NCI-H2227 treated with DMSO at 0.1 percent for 48 hours (cell line): ENCODE results near the gene FKBP5.
A peak's percentile ranks its signal among the peaks of the same experiment; 100 is the strongest.
"Not testable (repeated sequence)": the region's sequence is repeated elsewhere in the genome, so short reads cannot be mapped to it uniquely, and the experiment has no call there.

Experiments
- DNase-seq: peaks from one replicate; lab custom pipeline; 2025; lab: John Stamatoyannopoulos, UW

FKBP5 gene

DNA sequence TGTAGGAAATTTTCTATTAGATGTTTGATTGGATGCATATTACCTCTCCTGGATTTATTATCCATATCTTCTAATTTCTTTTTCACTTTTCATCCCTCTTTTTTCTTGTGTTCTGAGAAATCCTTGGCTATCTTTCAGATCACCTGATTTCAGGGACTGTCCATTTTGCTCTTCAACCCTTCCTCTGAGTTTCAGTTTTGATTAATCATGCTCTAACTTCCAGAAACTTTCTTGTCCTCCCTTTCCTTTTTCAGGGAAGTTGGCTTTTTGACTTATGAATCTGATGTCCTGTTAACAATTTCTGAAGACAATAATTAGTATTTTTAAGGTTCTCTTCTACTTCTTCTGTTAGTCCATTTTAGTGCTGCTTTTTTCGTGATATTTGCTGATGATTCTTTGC lies 79.1 kb downstream of the FKBP5 start:
- DNase-seq: no peak

GRCh38 chr6:35607517-35608233 lies 81.0 kb downstream of the FKBP5 start:
- DNase-seq: no peak

GRCh38 chr6:35605600-35605999 lies 83.1 kb downstream of the FKBP5 start:
- no peak for DNase-seq

GRCh38 chr6:35603326-35604202 lies 85.2 kb downstream of the FKBP5 start:
- no peak for DNase-seq

DNA sequence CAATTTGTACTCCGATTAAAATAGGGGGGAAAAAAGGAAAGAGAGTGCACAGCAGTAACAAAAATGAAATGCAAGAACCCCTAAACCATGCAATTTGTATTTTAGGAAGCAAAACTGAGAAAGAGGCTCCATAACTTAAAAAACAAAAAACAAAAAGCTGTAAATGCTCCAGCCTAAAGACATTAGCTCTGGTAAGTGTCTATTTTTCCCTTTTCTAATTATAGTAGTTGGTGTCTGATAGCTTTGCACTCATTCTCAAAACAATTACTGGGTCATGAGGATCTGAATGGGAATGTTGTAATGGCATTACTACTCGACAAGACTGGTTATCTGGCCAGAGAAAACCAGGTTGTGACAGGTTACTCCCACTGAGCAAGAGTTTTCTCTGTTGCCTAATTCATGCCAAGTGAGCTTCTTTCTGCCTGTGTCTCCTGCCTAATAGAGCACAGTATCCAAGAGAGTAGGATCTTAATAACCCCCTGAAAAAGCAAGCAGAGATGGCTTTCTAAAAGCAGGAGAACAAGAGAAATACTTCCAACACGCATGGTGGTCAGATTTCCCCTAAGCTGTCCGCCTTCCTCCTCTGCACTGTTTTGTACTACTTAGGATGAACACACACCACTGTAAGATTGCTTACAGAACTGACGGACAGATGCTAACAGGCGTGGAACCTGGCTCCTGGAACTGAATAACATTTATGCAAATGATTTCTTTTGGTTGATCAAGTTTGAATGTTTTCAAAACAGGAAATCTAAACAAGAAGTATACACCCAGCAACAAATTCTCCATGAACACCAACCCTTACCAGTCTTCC lies 86.4 kb downstream of the FKBP5 start:
- DNase-seq: peak; percentile 77

DNA sequence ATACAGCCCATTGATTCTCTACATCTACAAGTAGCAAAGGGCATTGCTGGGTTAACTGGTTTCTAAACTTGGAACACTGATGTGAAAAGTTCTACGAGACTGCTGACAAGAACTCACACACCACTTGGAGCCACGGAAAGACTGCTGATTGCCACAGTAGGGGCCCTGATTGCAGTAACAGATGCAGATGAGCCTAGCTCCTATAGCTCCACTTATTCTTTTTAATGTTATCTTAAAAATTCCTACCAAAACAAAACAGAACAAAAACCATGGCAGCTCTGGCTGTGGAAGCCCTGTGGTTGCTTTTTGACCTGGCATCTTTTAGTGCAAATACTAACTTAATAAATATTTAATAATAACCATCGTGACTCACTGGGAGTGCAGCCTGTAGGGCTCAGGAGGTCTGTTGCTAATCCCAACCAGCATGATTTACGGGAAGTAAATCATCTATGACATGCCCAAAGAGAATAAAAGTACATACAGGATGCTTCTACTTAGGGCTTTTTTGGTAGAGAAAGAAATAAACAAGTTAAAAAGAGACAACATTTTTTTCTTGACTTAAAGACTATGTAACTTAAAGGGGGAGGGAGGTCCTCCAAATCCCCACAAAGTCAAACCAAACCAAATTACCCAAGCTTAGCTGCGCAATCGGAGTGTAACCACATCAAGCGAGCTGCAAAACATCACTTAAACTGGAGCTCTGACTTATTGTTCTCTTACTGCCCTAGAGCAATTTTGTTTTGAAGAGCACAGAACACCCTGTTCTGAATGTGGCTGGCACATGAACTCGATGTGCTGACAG lies 87.2 kb downstream of the FKBP5 start:
- DNase-seq: peak; percentile 77

GRCh38 chr6:35600659-35601125 lies 88.0 kb downstream of the FKBP5 start:
- DNase-seq: no peak

DNA sequence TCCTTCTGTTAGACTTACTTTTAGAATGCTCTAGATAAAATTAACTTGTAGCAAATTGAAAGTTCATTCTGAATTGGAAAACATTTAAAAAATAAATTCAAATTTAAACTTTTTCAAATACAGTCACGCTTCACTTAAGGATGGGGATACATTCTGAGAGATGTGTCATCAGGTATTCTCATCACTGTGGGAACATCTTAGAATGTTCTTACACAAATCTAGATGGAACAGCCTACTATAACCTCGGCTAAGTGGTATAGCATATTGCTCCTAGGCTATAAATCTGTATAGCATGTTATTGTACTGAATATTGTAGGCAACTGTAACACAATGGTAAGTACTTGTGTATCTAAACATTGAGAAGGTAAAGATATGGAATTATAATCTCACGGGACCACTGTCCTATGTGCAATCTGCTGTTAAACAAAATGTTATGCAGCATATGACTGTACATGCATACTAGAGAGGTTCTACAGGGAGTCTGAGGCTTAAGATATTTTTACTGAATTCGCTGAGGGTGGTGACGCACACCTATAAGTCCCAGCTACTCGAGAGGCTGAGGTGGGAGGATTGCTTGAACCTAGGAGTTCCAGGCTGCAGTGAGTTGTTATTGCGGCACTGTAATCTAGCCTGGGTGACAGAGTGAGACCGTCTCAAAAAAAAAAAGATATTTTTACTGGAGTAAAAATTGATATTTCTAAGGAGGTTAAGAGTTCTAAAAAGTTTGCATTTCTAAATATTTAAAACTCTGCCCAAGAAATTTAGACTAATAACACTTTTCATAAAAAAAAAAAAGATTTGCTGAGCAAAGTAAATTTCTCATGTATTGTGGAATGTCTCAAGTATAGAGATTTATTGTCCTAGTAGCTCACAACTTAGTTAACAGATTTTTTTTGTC lies 88.7 kb downstream of the FKBP5 start:
- no peak for DNase-seq

DNA sequence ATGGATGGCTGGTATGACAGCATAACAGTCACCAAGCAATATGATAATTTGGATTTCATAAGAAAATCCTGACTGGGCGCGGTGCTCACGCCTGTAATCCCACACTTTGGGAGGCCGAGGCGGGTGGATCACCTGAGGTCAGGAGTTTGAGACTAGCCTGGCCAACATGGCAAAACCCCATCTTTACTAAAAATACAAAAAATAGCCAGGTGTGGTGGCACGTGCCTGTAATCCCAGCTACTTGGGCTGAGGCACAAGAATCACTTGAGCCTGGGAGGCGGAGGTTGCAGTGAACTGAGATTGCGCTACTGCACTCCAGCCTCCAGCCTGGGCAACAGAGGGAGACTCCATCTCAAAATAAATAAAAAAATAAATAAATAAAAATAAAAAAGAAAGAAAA lies 90.1 kb downstream of the FKBP5 start:
- DNase-seq: not testable (repeated sequence)

DNA sequence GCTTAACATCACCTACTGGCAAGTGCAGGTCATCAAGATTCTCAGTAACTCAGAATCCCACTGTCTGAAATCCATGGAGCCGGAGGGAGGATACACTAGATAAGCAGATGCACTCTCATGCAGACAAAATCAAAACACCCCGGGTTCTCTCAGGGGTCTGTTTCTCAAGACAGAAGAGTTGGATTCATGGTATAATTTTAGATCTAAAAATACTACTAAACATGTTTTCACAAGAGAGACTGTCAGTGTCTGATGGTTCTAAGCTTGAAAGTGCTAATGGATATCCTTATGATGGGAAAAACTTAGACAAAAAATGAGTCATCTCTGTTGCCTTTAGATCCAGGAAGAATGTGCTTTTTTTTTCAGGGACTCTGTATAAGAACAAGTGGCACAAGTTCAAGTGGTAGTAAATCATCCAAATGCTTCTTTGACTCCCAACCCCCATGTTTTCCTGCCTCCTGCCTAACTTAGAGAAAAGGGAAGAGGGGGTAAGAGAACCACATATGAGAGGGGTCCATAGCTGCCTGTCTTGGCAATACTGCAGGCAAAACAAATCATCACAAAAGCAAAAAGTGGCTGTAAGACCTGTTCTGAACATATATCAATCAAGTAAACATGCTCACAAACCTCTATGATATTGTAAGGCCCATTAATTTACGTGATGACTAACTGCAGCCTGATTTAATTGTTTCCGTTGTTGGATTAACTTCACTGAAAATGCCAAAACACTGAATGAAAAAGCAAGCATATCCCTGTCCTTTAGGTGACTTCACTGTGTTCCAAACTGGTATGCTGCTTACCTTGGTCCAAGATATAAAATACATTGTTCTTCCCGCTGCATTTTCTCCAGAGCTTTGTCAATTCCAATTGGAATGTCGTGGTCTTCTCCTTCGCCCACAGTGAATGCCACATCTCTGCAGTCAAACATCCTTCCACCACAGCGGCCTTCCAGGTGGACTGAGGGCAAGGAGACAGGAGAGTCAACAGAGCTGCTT lies 92.0 kb downstream of the FKBP5 start:
- peak; percentile 73 for DNase-seq

- DNase-seq: no peak
Observed at GRCh38 chr6:35594503-35595186, 94.1 kb downstream of the FKBP5 start.

GRCh38 chr6:35592178-35592577 lies 96.5 kb downstream of the FKBP5 start:
- no peak for DNase-seq

DNA sequence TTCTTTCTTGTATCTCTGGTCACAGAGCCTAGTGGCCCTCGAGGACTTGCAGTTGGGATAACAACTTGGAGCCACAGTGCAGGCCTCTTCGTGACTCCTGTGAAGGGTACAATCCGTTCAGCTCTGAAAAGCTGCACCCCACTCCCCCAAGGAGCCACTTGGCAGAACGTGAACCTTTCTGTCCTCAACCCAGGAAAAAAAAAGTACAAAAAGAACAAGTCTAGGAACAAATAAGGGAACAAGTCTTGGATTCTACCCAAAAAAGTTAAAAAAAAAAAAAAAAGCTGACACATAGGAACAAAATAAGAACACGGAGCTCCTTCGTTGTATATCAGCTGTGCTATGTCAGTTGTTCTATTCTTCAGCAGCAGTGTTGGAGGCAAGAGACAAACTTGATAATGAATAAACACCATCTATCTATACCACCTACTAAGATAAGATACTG lies 98.1 kb downstream of the FKBP5 start:
- no peak for DNase-seq

- DNase-seq: no peak
Observed at GRCh38 chr6:35589904-35590303, 98.8 kb downstream of the FKBP5 start.

DNA sequence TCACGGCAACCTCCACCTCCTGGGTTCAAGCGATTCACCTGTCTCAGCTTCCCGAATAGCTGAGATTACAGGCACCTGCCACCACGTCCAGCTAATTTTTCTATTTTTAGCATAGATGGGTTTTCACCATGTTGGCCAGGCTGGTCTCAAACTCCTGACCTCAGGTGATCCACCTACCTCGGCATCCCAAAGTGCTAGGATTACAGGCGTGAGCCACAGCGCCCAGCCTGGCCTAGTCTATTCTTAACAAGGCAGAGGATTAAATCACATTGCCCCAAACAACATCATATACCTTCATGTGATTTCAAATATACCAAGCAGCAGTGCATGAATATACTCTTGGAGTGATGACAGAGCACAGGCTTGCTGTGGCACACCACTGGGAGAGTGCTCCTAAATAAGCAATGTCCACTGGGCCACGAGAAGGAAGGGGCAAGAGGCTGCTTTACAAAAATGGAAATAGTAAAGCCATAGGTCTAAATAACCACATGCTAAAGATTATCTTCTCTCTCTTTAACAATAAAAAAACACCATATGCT lies 99.4 kb downstream of the FKBP5 start:
- DNase-seq: no peak

GRCh38 chr6:35587167-35587566 lies 101.5 kb downstream of the FKBP5 start:
- no peak for DNase-seq

- DNase-seq: no peak
Observed at GRCh38 chr6:35586542-35586941, 102.2 kb downstream of the FKBP5 start.

- DNase-seq: no peak
Observed at GRCh38 chr6:35585658-35586057, 103.1 kb downstream of the FKBP5 start.
